HG03103 (cell line): ENCODE data around the gene TMEM163.

Experiments
- ATAC-seq: cut with Tn5 transposase; IDR thresholded peaks from one replicate; pipeline ENCODE4 v1.9.1; 2021; ENCODE audit warnings: low read depth; ENCODE audit not compliant: unreplicated experiment

Gene TMEM163

GRCh38 chr2:134449157-134449556 is 269.6 kb downstream of the TMEM163 start:
- ATAC-seq: no peak

- no peak for ATAC-seq
Observed at GRCh38 chr2:134448650-134449049, 270.1 kb downstream of the TMEM163 start.

DNA sequence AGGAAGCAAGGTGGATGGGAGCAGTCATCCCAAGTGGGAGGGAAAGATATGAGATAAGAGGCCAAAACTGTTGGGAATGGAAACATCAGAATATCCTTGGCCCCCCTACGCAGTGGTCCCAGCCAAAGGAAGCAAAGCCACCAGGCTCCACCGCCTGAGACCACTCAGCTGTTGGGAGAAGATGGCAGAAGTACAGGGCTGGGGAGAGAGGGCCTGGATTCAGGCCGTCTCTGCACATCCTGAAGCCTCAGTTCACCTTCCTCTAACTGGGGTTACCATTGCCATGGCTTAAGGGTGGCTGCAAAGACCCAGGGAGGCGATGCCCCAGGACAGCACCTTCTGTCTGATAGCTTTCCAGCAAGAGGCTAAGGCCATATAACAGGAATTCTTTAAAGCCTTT is 271.1 kb downstream of the TMEM163 start:
- no peak for ATAC-seq

DNA sequence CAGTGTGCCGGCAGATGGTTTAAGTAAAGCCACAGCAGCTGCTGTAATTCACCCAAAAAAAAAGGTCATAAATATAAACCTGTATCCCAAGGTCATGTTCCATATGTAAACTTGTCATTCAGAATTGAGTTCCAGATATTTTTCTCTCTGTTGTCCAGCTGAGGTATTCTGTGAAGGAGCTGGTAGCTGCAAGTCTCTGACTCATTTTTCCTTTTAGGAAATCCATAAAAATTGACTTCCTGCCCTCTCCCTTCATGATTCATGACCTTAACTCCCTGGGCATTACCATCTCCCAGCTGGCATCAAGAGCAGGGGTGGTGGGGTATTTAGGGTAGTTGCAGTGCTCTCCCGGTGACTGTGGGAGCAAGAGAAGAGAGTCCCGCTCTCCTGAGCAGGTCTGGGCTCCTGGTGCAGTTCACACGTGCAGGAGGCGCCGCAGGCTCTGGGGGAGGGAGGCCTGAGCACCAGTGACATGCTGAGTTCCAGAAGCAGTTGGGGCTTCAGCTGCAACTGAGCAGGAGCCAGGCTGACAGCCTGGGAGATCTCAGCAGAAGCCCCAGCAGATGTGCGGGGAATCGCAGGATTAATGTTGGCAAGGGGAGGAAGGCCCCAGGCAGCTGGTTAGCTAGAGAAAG is 272.3 kb downstream of the TMEM163 start:
- ATAC-seq: no peak

- no peak for ATAC-seq
Observed at GRCh38 chr2:134445985-134446382, 272.8 kb downstream of the TMEM163 start.

DNA sequence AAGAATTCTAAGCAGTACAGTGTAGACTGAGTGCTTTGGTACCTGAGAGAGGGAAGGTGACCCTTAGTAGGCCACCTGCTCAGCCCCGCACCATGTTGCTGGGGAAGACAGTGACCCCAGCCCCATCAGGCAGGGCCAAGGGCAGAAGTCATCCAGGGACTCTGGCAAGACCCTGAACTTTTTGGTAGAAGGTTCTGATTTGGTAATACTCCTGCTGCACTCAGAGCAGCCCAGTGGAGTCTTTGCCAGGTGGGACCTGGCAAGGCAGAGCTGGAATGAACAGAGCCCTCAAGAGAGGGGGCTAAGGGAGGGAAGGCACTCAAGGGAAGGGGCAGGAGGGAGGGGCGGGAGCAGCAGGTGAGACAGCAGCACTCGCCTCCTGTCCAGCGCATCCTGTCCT is 273.7 kb downstream of the TMEM163 start:
- ATAC-seq: no peak

GRCh38 chr2:134443814-134444480 is 274.9 kb downstream of the TMEM163 start:
- no peak for ATAC-seq

- ATAC-seq: no peak
Observed at GRCh38 chr2:134441153-134441863, 277.5 kb downstream of the TMEM163 start.

GRCh38 chr2:134440336-134440909 is 278.4 kb downstream of the TMEM163 start:
- ATAC-seq: no peak

- no peak for ATAC-seq
Observed at GRCh38 chr2:134438371-134438770, 280.4 kb downstream of the TMEM163 start.

- no peak for ATAC-seq
Observed at GRCh38 chr2:134436706-134437105, 282.1 kb downstream of the TMEM163 start.

GRCh38 chr2:134435936-134436335 is 282.9 kb downstream of the TMEM163 start:
- ATAC-seq: no peak

DNA sequence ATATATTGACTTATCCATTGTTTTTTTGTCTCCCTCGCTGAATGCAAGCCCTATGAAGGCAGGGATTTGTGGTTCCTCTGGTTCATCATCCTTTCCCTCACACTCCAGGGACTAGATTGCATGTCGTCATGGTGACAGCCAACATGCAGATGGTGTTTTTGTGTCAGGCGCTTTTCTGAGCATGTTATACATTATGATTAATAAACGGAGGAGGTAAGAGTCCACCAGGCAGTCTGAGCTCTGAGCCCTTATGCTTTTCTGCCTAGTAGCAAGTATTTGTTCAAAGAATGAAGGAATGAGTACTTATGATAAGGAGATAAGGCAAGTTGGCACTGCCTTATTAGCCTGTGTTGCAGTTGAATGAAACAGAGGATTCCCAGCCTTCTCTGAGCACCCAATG is 283.3 kb downstream of the TMEM163 start:
- no peak for ATAC-seq

DNA sequence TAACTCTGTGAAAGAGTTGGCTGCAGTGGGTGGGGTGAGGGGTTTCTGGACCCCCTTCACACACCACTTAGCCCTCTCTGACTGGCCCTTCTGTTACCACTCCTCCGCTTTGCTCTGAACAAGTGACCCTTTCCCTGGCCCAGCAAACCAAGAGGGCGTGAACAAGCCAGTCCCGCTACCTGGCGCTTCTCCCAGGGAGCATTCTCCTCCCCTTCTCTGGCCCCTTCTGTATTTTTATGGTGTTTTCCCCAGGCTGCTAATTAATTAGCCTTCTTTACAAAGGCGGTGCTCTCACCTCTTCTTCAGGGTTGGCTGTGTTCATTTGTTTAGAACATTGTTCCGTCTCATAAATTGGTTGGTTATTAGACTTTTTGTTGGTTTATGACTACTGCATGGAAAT is 284.8 kb downstream of the TMEM163 start:
- ATAC-seq: no peak

- no peak for ATAC-seq
Observed at GRCh38 chr2:134433469-134433868, 285.3 kb downstream of the TMEM163 start.

GRCh38 chr2:134432435-134432883 is 286.3 kb downstream of the TMEM163 start:
- ATAC-seq: no peak

- ATAC-seq: no peak
Observed at GRCh38 chr2:134431838-134432434, 286.9 kb downstream of the TMEM163 start.

DNA sequence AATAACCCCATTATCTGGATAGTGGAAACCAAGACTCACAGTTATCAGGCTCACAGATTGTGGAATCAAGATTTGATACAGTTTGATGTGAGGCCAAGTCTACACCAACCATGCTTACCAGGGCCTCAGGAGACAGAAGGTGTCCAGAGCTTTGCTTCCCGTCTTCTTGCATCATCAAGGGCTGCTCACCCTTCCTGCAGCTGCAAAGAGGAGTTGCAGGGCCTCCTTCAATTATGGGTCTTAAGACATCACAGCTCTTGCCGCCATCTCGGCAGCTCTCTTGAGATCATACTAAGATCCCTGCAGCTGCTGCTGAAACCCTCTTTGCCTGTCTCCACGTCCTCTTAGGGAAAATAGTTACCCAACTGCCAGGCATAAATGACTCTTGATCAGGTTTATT is 288.9 kb downstream of the TMEM163 start:
- no peak for ATAC-seq

DNA sequence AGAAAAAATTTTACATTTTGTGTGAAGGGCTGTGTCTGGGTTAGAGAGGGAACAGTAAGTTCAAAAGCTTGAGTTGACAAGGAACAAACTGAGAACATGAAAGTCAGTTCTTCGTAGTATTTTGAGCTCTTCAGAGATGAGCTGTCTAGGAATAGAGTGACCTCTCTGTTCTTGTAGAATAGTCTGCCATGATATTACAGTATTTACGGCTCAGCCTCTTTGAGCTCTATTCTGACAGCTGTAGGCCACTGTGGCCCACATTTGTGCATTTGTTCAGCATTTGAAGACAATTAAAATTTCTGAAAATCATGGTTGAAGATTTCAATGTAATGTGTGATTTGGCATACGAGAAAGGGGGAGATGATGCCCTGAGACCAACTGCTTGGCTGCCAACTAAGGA is 292.1 kb downstream of the TMEM163 start:
- no peak for ATAC-seq

- no peak for ATAC-seq
Observed at GRCh38 chr2:134425724-134426496, 292.9 kb downstream of the TMEM163 start.
